HEK293 (cell line): ENCODE results near the gene MAPK8IP3.

Experiments
- CTCF ChIA-PET: fragments of 350-600 bp; formaldehyde crosslinking; extraction: SDS; loops from one replicate; lab custom pipeline; 2021; ENCODE audit warnings: antibody characterized with exemption; lab: Yijun Ruan, JAX
- POLR2A ChIA-PET: fragments of 300-600 bp; formaldehyde crosslinking; extraction: SDS; loops from one replicate; lab custom pipeline; 2020; ENCODE audit warnings: antibody characterized with exemption, inconsistent platforms; lab: Yijun Ruan, JAX
- H3K27ac ChIP-seq: fragments of 200-500 bp; sonication (Bioruptor generic); 2 replicates; pipeline ENCODE4 v1.5.1; 2014; ENCODE audit warnings: low read depth, low read length, control low read depth, inconsistent platforms; ENCODE audit errors: extremely low read depth
- H3K36me3 ChIP-seq, 2 experiments: fragments of 200-500 bp in 1 of 2; sonication (Bioruptor generic) in 1 of 2; 1 replicate in 1 of 2; 2 replicates in 1 of 2; pipeline ENCODE4 v1.5.1; 2014 to 2017; ENCODE audit warnings: inconsistent platforms in 2 of 2, low read length in 2 of 2; ENCODE audit not compliant: control insufficient read depth in 2 of 2, insufficient read depth in 1 of 2
- H3K4me1 ChIP-seq: fragments of 200-500 bp; sonication (Bioruptor generic); 2 replicates; pipeline ENCODE4 v1.5.1; 2014; ENCODE audit warnings: mild to moderate bottlenecking, low read length, inconsistent platforms; ENCODE audit not compliant: control insufficient read depth, insufficient read depth
- H3K4me3 ChIP-seq: 2 replicates; pipeline ENCODE4 v1.5.1; 2011; ENCODE audit warnings: low read depth, mild to moderate bottlenecking, control low read depth, low read length, moderate library complexity
- H3K9me3 ChIP-seq: fragments of 200-500 bp; sonication (Bioruptor generic); 2 replicates; pipeline ENCODE4 v1.5.1; 2014; ENCODE audit warnings: low read depth, low read length, inconsistent platforms; ENCODE audit not compliant: control insufficient read depth, insufficient read depth
- HOXD13 ChIP-seq: sonication (generic); formaldehyde crosslinking; IDR thresholded peaks from 2 replicates; pipeline ENCODE4 v1.8.0; 2022; ENCODE audit warnings: missing genetic modification reagents, borderline replicate concordance
- KLF9 ChIP-seq: fragments of 450-650 bp; formaldehyde crosslinking; IDR thresholded peaks from 2 replicates; pipeline ENCODE4 v1.5.1; 2016; ENCODE audit warnings: missing biosample characterization, missing genetic modification characterization, low read depth
- SCRT1 ChIP-seq: fragments of 450-650 bp; formaldehyde crosslinking; IDR thresholded peaks from 2 replicates; pipeline ENCODE4 v1.5.1; 2016; ENCODE audit warnings: missing biosample characterization, missing genetic modification characterization, borderline replicate concordance
- YY2 ChIP-seq: fragments of 450-650 bp; formaldehyde crosslinking; IDR thresholded peaks from 2 replicates; pipeline ENCODE4 v1.5.1; 2016; ENCODE audit warnings: missing biosample characterization, missing genetic modification characterization
- ZBTB17 ChIP-seq: fragments of 450-650 bp; formaldehyde crosslinking; IDR thresholded peaks from 2 replicates; pipeline ENCODE4 v1.5.1; 2016; ENCODE audit warnings: missing biosample characterization, missing genetic modification characterization
- ZBTB7A ChIP-seq: fragments of 450-650 bp; formaldehyde crosslinking; IDR thresholded peaks from 2 replicates; pipeline ENCODE4 v1.5.1; 2016; ENCODE audit warnings: low read depth, missing biosample characterization, missing genetic modification characterization
- ZNF112 ChIP-seq: fragments of 450-650 bp; formaldehyde crosslinking; IDR thresholded peaks from 2 replicates; pipeline ENCODE4 v1.5.0; 2017; ENCODE audit warnings: missing biosample characterization, missing genetic modification characterization
- ZNF19 ChIP-seq: fragments of 450-650 bp; formaldehyde crosslinking; IDR thresholded peaks from 2 replicates; pipeline ENCODE4; 2016; ENCODE audit warnings: missing biosample characterization, missing genetic modification characterization, low read depth
- ZNF239 ChIP-seq: fragments of 450-650 bp; formaldehyde crosslinking; IDR thresholded peaks from 2 replicates; pipeline ENCODE4 v1.5.1; 2016; ENCODE audit warnings: missing biosample characterization, missing genetic modification characterization
- ZNF292 ChIP-seq: fragments of 450-650 bp; formaldehyde crosslinking; IDR thresholded peaks from 2 replicates; pipeline ENCODE4 v1.5.1; 2016; ENCODE audit warnings: low read depth, missing biosample characterization, missing genetic modification characterization, borderline replicate concordance
- ZNF354C ChIP-seq: fragments of 450-650 bp; formaldehyde crosslinking; IDR thresholded peaks from 2 replicates; pipeline ENCODE4 v1.5.1; 2016; ENCODE audit warnings: missing biosample characterization, missing genetic modification characterization, low read depth, borderline replicate concordance
- ZNF394 ChIP-seq: fragments of 450-650 bp; formaldehyde crosslinking; IDR thresholded peaks from 2 replicates; pipeline ENCODE4 v1.5.1; 2016; ENCODE audit warnings: missing biosample characterization, missing genetic modification characterization, mild to moderate bottlenecking, moderate library complexity, borderline replicate concordance
- ZNF416 ChIP-seq: fragments of 450-650 bp; formaldehyde crosslinking; IDR thresholded peaks from 2 replicates; pipeline ENCODE4 v1.5.1; 2016; ENCODE audit warnings: missing biosample characterization, missing genetic modification characterization
- ZNF48 ChIP-seq: fragments of 450-650 bp; formaldehyde crosslinking; IDR thresholded peaks from 2 replicates; pipeline ENCODE4 v1.5.1; 2016; ENCODE audit warnings: missing biosample characterization, missing genetic modification characterization
- ZNF776 ChIP-seq: fragments of 450-650 bp; formaldehyde crosslinking; IDR thresholded peaks from 2 replicates; pipeline ENCODE4 v1.5.0; 2017; ENCODE audit warnings: missing biosample characterization, missing genetic modification characterization, borderline replicate concordance
- ZNF785 ChIP-seq: fragments of 450-650 bp; formaldehyde crosslinking; IDR thresholded peaks from 2 replicates; pipeline ENCODE4 v1.5.1; 2016; ENCODE audit warnings: missing biosample characterization, missing genetic modification characterization
- TF ChIP-seq, protein P1 (sequence below): fragments of 450-650 bp; formaldehyde crosslinking; IDR thresholded peaks from 2 replicates; pipeline ENCODE4 v1.5.1; 2016; ENCODE audit warnings: missing biosample characterization, missing genetic modification characterization
- TF ChIP-seq, protein P2 (sequence below): fragments of 450-650 bp; formaldehyde crosslinking; IDR thresholded peaks from 2 replicates; pipeline ENCODE4 v1.5.1; 2017; ENCODE audit warnings: missing biosample characterization, missing genetic modification characterization
- TF ChIP-seq, protein P3 (sequence below): fragments of 450-650 bp; formaldehyde crosslinking; IDR thresholded peaks from 2 replicates; pipeline ENCODE4 v1.5.1; 2016; ENCODE audit warnings: missing biosample characterization, missing genetic modification characterization
- TF ChIP-seq, protein P4 (sequence below): fragments of 450-650 bp; formaldehyde crosslinking; IDR thresholded peaks from 2 replicates; pipeline ENCODE4 v1.5.1; 2016; ENCODE audit warnings: missing biosample characterization, missing genetic modification characterization

Gene MAPK8IP3

DNA sequence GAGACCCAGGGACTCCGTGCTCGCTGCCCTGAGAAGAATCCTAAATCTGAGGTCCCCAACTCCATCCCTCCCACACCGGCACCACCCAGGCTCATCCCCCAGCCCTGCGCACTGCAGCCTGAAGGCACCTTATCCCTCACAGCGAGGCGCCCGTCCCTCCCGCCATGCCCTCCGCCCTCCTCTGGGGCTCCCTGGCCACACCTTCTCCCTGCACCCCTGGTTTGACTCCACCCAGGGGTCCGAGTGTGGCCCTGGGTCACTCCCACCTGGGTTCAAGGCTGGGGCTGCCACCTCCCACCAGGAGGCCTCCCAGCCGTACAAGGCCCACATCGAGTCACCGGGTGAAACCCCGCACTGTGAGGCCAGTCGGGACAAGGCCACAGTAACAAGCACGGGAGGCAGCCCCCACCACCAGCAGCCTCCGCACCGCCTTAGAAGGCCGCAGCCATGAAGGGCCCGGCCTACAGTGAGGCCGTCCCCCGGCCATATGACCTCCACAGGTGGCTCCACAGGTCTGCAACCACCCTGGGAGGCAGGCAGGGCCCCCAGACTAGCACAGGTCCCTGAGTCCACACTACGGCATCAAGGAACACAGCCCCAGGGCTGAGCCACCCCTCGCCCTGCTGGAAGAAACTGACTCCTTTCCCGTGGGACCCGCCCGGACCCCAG is 112.3 kb downstream of the MAPK8IP3 start (continued):
- TF ChIP-seq ZNF394 (tag by site-specific recombination) = no peak

DNA sequence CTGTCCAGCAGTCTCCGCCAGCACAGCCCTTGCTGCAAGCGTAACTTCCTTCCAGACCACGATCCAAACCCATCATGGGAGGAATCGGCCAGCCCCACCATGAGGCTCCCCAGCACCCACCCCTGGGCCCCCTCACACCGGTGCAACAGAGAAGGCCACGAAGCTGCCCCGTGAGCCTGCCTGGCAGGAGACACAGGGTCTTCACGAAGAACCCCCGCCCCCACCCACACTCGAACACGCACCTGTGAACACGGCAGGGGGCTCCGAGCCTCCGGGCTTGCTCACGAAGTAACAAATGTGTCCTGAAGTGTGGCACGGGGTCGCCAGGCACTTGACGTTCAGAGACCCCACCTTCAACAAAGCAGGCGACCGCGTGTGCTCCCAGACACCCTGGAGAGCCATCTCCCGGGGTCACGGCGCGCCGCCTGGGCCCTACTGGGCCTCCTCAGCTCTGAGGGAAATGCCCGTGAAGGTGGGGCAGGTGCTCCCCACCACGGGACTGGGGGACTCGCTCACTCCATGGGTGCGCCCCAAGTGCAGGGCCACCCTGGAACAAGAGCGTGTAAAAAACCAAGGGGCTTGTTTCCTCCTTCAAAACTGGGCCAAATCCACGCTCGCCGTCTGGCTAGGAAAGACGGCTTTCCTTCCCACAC is 113.0 kb downstream of the MAPK8IP3 start:
- H3K9me3 ChIP-seq = no peaks in the 10 kb centered on the region
- no peak overlapping the region for H3K27ac ChIP-seq
- ChIA-PET CTCF (no interaction called here), POLR2A (no interaction called here)
- no peaks in the 10 kb centered on the region for H3K4me1 ChIP-seq
- peaks cover 0 to 67% of the 10 kb centered on the region in 2 experiments; a peak in 2 of 3 replicates for H3K36me3 ChIP-seq
- TF ChIP-seq KLF9 (tag by site-specific recombination) = no peak
- TF ChIP-seq, protein P1, sequence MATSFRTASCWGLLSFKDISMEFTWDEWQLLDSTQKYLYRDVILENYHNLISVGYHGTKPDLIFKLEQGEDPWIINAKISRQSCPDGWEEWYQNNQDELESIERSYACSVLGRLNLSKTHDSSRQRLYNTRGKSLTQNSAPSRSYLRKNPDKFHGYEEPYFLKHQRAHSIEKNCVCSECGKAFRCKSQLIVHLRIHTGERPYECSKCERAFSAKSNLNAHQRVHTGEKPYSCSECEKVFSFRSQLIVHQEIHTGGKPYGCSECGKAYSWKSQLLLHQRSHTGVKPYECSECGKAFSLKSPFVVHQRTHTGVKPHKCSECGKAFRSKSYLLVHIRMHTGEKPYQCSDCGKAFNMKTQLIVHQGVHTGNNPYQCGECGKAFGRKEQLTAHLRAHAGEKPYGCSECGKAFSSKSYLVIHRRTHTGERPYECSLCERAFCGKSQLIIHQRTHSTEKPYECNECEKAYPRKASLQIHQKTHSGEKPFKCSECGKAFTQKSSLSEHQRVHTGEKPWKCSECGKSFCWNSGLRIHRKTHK = no peak
- TF ChIP-seq SCRT1 (tag by site-specific recombination) = 0 out of 2 replicates have a peak, but pooled peaks have one; percentile 2
- no peak overlapping the region for H3K4me3 ChIP-seq

DNA sequence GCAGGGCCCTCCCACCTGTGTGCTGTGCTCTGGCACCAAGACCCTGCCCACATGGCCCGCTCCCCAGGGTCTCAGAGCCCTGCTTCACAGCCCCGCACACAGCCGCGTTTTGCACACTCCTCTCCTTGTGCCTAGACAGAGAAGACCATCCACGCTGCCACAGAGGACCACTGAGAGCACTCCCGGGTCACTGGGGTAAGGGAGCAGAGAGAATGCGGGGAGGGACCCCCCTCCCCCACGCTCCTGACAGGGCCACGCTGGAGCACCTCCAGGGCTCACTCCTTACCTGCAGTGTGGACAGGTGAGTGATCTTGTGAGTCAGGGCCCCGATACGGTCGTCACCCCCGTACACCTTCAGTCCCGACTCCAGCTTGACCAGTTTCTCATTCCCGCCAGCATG is 113.6 kb downstream of the MAPK8IP3 start:
- Histone ChIP-seq H3K36me3 (peaks cover 0 to 67% of the 10 kb centered on the region in 2 experiments; a peak in 2 of 3 replicates), H3K9me3 (no peaks in the 10 kb centered on the region), H3K4me1 (no peaks in the 10 kb centered on the region), H3K27ac (no peak overlapping the region), H3K4me3 (no peak overlapping the region)
- POLR2A ChIA-PET = interaction anchor here (1.6 kb wide), 1 partner anchor 26 kb away, joined by 4 read pairs; the partner anchor contains the start of gene IGFALS
- CTCF ChIA-PET = no interaction called here
- TF ChIP-seq ZNF112 (tag by site-specific recombination) (no peak), HOXD13 (CRISPR knock-in tag) (no peak), YY2 (tag by site-specific recombination) (no peak), ZBTB7A (tag by site-specific recombination) (no peak), ZNF19 (tag by site-specific recombination) (no peak), ZNF776 (no peak), ZNF416 (tag by site-specific recombination) (no peak), ZBTB17 (tag by site-specific recombination) (no peak), ZNF48 (tag by site-specific recombination) (no peak), ZNF785 (tag by site-specific recombination) (no peak), ZNF292 (no peak), ZNF239 (tag by site-specific recombination) (no peak), ZNF354C (no peak)
- TF ChIP-seq, protein P2, sequence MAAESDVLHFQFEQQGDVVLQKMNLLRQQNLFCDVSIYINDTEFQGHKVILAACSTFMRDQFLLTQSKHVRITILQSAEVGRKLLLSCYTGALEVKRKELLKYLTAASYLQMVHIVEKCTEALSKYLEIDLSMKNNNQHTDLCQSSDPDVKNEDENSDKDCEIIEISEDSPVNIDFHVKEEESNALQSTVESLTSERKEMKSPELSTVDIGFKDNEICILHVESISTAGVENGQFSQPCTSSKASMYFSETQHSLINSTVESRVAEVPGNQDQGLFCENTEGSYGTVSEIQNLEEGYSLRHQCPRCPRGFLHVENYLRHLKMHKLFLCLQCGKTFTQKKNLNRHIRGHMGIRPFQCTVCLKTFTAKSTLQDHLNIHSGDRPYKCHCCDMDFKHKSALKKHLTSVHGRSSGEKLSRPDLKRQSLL (tag by site-specific recombination) = no peak
- TF ChIP-seq, protein P3, sequence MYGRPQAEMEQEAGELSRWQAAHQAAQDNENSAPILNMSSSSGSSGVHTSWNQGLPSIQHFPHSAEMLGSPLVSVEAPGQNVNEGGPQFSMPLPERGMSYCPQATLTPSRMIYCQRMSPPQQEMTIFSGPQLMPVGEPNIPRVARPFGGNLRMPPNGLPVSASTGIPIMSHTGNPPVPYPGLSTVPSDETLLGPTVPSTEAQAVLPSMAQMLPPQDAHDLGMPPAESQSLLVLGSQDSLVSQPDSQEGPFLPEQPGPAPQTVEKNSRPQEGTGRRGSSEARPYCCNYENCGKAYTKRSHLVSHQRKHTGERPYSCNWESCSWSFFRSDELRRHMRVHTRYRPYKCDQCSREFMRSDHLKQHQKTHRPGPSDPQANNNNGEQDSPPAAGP = no peak
- TF ChIP-seq, protein P4, sequence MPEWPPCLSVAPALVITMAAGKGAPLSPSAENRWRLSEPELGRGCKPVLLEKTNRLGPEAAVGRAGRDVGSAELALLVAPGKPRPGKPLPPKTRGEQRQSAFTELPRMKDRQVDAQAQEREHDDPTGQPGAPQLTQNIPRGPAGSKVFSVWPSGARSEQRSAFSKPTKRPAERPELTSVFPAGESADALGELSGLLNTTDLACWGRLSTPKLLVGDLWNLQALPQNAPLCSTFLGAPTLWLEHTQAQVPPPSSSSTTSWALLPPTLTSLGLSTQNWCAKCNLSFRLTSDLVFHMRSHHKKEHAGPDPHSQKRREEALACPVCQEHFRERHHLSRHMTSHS (tag by site-specific recombination) = no peak
